IPS-NIHi7 (cell line): ENCODE data around the gene TTBK2.
A peak's percentile ranks its signal among the peaks of the same experiment; 100 is the strongest.
"Not testable (repeated sequence)": the region's sequence is repeated elsewhere in the genome, so short reads cannot be mapped to it uniquely, and the experiment has no call there.

Experiments used
- DNase-seq: peaks from one replicate; pipeline ENCODE4 v3.0.0; 2012; ENCODE audit warnings: mixed read lengths; ENCODE audit errors: extremely low spot score

The TTBK2 gene

DNA sequence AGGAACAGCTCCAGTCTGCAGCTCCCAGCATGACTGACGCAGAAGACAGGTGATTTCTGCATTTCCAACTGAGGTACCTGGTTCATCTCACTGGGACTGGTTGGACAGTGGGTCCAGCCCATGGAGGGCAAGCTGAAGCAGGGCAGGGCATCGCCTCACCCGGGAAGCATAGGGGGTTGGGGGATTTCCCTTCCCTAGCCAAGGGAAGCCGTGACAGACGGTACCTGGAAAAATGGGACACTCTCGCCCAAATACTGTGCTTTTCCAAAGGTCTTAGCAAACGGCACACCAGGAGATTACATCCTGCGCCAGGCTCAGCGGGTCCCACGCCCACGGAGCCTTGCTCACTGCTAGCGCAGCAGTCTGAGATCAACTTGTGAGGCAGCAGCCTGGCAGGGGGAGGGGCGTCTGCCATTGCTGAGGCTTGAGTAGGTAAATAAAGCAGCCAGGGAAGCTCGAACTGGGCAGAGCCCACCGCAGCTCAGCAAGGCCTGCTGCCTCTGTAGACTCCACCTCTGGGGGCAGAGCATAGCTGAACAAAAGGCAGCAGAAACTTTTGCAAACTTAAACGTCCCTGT, 156.3 kb downstream of the TTBK2 start:
- DNase-seq, result not testable (repeated sequence)

DNA sequence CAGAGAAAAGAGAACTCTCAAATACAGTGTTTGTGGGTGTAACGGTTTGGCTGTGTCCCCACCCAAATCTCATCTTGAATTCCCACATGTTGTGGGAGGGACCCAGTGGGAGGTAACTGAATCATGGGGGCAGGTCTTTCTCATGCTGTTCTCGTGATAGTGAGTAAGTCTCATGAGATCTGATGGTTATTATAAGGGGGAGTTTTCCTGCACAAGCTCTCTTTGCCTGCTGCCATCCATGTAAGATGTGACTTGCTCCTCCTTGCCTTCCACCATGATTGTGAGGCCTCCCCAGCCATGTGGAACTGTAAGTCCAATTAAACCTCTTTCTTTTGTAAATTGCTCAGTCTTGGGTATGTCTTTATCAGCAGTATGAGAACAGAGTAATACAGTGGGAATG, 158.8 kb downstream of the TTBK2 start:
- not testable (repeated sequence) for DNase-seq

DNA sequence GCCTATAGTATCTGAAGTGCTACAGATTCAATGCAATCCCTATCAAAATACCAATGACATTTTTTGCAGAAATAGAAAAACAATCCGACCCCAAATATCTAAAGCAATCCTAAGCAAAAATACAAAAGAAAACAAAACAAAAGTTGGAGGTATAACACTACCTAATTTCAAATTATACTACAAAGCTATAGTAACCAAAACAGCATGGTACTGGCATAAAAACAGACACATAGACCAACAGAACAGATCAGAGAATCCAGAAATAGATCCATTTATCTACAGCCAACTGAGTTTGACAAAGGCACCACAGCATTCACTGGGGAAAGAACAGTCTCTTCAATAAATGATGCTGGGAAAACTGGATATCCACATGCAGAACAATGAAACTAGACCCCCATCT, 159.8 kb downstream of the TTBK2 start:
- no peak for DNase-seq

DNA sequence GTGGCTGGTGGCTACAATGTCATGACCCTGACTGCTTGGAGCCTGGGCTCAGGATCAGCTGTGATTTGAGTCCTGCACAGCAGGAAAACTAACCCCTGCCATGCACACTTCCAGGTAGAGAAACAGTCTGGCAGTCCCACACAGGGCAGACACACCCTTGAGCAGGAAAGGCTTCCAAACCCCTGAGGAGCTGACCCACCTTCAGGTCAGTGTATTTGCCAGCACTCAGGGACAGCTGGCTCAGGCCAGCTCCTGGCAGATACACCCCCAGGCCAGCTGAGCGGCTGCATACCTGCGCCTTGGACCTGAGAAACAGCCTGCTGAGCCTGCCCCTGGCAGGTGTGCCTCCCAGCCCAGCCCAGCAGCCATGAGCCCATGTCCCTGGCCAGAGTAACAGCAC, 161.5 kb downstream of the TTBK2 start:
- DNase-seq, result no peak

DNA sequence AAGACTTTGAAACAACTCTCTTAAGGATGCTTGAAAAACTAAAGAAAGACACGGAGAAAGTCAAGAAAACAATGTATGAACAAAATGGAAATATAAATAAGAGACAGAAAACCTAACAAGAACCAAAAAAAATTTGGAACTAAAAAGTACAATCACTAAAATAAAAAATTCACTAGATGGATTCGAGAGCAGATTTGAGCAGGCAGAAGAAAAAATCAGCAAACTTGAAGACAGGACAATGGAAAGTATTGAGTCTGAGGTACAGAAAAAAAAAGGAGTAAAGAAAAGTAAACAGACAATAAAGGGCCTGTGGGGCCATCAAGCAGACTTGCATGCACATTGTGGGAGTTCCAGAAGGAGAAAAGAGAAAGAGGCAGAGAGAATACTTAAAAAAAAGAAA, 170.3 kb downstream of the TTBK2 start:
- no peak for DNase-seq

DNA sequence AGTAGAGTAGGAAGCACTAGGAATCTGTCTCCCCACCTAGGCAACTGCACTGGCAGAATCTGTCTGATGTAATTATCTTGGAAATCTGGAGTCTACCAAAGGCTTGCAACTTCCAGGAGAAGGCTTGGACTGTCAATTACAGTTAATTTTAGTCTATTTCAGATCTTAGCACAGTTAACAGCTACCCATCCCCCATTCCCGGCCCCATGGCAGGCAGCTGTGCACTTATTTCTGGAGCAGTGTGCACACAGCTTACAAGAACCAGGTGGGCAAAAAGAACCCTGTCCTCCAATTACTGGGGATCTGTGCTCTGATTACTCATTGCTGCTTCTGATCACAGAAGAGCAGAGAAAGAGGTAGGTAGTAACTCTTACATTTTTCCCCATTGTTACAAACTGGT, 171.3 kb downstream of the TTBK2 start:
- DNase-seq, result no peak

DNA sequence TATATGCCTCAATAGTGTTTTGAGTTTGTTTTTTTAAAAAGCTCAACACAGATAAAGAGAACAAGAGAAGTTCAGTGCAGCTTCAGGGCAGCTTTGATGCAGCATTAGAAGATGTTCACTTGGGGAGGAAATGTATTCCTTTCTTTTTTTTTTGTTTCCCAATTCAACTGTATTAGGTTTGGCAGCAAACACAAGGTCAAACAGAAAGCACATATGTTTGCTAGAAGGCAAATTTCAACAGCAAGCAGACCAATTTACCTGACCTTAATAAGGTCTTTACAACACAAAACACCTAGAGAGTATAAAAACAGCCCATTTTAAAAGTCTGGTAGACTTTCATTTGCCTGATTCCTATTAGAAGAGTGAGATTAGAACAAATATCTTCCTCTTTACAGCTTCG, 176.4 kb downstream of the TTBK2 start:
- DNase-seq, result no peak

DNA sequence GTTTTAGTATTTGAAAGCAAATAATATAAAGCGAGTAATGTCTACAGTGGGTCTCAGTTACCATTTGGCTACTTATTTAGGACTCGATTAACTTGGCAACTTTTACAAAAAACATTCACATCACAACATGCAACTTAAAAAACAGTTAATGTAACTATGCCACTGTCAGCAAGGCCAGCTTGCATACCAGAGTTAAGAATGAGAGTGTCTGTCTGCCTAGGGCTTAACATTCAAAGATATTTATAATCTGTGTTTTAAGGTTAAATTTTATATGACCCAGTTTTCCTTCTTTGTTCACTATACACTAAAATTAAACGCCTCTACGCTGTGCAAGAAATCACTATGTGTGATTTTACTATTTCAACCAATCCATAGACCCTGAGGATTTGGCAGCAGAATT, 178.4 kb downstream of the TTBK2 start:
- DNase-seq, result no peak

DNA sequence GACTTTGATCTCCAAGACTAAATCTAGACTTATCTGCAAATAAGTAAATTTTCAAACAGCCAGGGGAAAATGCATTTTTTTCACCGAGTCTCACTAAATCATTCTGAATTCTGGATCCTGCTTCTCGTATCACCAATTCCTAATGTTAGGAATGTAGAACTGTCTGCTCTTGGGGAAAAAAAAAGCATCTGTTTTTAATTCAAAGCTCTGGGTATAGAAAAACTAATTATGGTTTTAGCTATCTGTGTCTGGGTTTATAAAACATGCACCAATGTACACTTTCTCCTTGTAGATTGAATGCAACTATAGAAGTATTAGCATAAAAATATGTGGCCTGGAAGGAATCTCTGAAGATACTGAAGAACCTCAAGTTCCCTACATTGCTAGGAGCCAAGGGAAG, 178.9 kb downstream of the TTBK2 start:
- DNase-seq, result no peak

DNA sequence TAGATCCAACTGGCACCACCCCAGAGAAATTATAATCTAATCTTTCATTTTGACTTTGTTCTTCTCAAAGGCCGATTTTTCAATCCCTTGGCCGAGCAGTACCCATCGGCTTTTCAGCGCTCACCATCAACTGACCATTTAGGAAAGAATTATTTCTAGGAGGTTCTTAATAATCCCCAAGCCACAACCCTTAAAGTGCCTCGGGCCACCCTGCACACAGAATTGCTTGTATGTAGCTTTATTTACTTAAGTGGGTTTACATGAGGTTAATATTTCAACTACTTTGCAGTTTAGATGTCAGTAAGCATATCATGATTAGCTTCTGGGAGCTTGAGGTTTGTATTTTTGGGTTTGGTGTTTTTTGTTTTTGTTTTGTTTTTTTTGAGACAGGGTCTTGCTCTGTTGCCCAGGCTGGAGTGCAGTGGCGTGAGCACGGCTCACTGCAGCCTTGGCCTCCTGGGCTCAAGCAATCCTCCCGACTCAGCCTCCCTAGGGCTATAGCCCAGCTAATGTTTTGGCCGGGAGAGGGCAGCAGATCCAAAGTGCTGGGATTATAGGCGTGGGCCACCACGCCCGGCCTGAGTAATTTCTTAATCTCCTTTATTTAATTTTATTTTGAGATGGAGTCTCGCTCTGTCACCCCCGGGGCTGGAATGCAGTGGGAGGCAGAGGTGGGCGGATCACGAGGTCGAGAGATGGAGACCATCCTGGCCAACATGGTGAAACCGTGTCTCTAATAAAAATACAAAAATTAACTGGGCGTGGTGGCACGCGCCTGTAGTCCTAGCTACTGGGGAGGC, 182.8 kb downstream of the TTBK2 start:
- DNase-seq, result no peak

DNA sequence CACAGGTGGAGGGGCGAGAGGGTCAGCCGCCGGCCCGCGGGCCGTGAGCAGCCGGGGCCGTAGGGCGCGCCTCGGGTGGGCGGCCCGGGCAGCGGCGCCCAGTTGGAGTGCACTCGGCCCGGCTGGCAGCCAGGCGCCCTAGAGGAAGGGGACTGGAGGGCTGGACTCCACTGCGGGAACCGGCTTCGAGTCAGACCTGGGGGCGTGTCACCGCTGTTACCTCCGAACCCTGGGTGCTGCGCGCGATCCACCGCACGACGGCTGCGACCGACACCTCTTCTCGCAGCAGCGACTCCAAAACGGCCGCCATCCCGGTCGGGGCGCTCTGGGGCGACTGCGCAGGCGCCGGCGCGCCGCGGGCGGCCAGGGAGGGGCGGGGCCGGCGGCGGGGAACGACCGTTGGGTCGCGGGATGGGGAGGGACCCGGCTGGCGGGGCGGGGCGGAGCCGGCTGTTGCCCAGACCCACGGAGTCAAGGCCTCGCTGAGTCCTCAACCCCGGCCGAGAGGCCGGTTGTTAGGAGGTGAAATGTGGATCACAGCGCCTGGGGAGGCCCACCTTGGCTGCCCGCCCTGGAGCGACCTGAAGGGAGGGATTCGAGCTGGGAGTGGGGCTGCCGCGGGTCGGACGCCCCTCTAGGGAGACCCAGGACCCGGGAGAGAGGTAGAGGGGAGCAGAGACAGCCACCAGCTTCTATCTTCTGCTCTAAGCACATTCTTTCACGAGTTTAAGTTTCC, 183.6 kb downstream of the TTBK2 start, which contains the start of gene CDAN1:
CDAN1 (minus strand) TSS at position 336 of the 736 bp plus-strand sequence; CDS start at position 310, 26 bp downstream.
- DNase-seq, result peak; percentile 100

DNA sequence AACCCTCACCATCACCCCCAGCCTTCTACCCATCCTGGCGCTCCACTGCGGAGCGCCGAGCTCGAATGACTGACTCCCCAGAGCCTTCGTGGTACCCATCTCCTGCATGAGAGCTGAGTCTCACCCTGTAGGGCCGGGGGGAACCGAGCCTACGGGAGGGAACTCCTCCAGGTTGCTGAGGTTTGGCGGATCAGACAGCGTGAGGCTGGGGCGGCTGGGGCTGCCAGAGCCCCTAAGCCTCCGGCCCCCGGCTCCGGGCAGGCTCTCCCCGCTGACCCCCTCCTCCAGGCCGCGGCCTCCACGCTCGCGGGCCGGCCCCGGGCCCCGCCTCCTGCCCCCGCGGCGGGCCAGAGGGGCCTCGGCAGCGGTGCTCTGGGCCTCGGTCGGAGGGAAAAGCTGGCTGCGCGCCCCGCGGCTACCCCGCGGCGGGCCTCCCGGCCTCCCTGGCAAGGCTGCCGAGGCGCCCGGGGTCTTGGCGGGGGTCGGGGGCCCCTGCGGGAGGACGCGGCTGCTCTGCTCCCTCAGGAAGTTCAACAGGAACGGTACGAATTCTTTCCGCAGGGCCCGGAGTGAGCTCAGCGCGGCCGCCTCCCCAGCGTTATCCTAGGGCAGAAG, 184.3 kb downstream of the TTBK2 start:
- peak; percentile 56 for DNase-seq

DNA sequence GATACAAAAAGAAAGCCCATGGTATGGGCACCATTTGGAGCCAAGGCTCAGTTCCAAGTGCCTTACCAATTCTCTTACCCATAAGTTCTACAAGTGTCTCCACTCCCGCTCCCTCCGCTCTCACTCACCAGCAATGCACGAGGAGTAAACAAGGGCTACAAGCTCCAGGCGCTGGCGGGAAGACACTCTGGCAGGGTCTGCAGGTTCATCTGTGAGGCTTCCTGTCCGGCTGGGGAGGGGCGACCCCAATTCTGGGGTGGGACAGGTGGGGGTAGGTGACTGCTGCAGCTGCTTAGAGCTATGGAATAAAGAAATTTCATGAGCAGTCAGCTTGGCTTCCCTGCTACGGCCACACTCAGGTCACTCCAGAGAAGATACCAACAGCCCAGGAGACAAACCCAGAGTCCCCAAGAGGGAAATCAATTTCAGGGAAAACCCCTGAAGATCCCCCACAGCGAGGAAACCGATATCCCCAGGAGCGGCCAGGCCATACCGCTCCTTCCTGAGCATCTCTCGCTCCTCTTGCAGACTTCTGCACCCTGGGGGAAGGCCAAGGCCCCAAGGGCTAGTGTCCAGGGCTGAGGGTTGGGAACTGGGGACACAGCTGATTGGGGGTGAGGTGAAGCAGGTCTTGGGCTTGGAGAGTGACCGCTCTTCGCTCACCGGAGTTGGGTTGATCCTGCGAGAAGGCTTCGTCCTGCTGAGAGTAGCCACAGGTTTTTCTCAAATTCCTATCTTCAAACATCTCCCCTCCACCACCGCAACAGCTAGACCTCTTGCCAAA, 185.0 kb downstream of the TTBK2 start:
- DNase-seq, result no peak

DNA sequence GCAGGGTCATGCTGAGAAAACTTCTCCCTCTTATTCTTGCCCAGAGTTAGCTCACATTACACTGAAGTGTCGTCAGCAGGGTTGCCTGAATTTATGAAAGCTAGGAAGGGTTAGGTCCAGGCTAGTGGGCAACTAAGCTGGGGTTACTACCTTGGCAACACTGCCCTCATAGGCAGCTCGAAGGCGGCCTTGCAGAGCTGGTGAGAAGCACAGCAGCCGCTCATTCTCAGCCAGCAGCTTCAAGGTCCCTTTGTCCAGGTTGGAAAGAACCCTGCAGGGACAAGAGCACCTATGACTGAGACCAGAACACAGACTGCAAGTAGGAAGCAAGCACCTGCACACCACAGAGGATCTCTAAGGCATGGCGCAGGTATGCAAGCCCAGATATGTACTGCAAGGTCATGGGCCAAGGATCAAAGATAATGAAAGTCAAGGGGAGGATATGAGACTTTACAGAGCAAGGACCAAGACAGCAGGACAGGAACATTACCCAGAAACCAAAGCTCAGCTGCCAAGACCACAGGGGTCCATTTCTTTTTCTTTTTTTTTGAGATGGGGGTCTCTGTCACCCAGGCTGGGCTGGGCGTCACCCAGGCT, 186.4 kb downstream of the TTBK2 start:
- no peak for DNase-seq

DNA sequence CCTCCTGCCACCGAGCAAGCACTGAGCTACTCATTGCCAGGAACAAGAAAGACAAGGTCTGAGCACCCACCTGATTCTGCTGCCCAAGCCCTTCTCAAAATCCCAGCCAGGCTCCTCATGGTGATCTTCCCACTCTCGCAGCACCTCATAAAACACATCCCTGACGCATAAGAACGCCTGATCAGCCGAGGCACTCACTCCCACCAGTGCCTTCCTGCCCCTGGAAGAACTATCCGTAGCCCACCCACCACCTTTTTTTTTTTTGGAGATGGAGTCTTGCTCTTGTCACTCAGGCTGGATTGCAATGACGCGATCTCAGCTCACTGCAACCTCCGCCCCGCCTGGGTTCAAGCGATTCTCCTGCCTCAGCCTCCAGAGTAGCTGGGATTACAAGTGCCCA, 187.6 kb downstream of the TTBK2 start:
- no peak for DNase-seq

DNA sequence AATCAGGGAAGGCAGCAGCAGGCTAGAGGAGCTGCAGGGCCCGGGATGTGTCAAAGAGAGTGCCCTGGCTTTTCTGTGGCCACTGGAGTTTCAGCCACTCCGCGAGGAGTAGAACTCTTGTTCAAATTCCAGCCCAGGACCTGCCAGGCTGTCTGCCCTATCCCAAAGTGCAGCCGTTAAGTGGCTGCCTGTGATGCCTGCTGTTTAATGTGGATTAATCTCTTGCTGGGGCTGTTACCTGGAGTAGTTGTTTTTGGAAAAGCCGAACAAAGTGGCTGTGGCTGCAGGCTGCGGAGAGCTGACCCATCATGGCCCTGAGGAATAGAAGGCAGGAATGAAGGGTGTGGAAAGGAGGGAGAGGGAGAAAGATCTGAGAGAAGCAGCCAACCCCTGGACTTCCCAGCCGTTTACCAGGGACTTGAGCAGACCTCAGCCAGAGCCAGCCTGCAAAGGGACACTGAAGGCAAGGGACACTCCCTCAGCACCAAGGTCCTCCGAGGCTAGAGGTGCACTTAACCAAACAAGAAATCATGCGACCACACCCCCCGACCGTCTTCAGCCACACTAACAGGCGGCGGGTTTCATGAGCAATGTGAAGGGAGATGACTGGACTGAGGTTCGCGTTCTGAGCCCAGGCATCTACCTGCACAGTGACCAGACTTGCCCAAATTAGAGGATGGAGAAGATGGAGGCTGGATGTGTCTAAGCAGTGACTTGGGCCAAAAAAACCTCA, 188.3 kb downstream of the TTBK2 start:
- DNase-seq, result no peak

DNA sequence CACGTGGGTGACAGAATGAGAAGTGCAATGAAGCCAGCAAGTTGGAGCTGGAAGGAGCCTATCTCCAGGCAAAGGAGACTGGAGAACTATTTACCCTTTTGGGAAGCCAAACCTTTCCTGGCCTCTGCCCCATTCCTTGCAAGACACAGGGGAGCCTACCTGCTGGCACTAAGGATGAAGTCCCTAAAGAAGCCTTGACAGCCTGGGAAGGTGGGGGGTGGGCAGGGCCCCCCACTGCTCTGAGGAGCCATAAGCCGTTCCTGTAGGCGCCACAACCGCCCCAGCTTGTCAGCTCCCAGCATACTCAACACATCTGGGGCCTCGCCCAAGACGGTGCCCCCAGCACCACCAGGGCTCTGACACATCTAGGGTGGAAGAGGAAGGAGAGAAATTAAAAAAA, 189.1 kb downstream of the TTBK2 start:
- DNase-seq, result no peak

DNA sequence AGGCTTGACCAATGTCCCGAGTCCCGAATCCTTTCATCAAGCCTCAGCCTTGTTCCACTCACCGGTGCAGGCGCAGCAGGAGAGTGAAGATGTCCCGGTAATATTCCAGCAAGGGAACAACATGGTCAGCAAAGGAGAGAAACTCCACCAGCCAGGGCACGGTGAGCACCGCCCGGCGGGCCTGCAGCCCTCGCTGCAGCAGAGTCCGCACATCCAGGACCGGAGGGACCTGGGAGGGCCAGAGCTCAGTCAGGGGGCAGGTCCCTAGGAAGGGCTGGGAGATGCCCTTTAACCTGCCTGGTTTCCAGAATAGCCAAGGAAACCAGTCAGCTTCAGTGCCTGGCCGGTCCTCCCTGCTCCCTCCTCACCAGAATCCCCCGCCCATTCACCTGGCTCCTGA, 190.0 kb downstream of the TTBK2 start:
- no peak for DNase-seq

DNA sequence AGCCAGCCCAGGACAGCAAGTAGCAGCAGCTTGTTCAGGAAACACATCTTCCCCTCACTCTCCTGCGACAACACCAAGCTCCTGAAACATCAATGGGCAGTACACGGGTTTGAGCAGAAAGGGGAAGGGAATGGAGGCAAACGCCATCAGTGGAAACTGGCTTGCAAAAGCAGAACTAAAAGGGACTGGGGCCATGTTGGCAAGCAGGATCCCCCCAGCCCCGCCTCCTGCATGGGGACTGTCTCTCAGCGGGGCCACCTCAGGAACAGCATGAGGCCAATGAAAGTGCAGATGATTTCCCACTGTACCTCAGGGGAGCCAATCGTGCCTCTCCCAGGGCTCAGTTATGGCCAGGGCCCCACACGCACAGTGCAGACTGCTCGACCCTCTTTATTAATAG, 190.4 kb downstream of the TTBK2 start:
- DNase-seq, result no peak

DNA sequence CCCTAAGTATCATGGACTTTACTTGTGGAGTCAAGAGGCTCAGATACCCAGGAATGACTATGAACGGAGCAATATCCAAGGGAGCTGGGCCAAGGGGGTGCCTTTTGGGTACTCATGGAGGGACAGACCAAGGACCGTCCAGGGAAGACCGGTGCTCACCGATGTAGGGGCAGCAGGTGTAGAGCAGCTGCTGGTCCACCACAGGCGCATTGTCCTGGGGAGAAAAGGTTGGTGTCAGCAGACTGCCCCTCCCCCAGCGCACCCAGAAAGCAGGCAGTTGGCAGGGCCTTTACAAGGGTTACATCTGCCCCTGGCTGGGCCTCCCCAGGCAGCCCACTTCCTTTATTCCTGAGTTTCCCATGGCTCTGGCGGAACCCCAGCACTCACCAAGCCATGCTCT, 191.2 kb downstream of the TTBK2 start:
- no peak for DNase-seq

DNA sequence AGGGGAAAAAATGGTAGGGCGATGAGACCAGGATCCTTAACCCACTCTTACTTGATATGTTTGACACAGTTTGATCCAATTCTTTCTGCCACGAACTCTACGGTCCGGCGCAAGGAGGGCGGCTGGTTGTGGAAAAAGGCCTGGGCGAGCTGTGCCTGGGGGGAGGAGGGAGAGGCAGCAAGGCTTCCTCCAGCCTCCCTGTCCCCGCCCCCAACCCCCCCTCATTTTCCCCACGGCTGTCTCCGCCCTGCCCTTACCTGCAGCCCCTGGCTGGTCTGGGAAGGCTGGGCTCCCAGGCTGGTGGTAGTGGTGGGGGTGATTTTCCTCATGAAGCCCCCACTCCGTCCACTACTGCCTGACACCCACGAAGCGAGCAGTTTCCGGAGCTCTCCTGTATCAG, 191.6 kb downstream of the TTBK2 start:
- DNase-seq, result peak; percentile 59
